Kidney (tissue), 14 donors: ENCODE measurements around the gene TIMP4. TPM values are rescaled to one million over a fixed set of nuclear protein-coding genes. Genes with fewer than 3 reads are reported as not detected.

ENCODE experiments used
- DNase-seq, 5 donors: peaks; one replicate each; pipeline ENCODE4 v3.0.0-alpha.2; 2013 to 2020
- FAIRE-seq: peaks from 2 replicates; lab custom pipeline; 2012; peaks lifted over from hg19 to GRCh38; lab: Jason Lieb, UNC
- H3K27ac ChIP-seq, 2 donors: one replicate each; pipeline ENCODE4 v1.7.0; 2013; ENCODE audit warnings: low read depth in 2 of 2, low read length in 2 of 2, inconsistent platforms in 1 of 2
- H3K27me3 ChIP-seq: one replicate; pipeline ENCODE4 v1.7.1; 2013; ENCODE audit warnings: low read length, inconsistent platforms; ENCODE audit not compliant: control insufficient read depth, insufficient read depth
- H3K36me3 ChIP-seq, 3 donors: one replicate each; pipeline versions ENCODE4 v1.7.0 to v1.7.1; 2013; ENCODE audit warnings: low read length in 3 of 3, control low read depth in 1 of 3, inconsistent platforms in 1 of 3; ENCODE audit not compliant: insufficient read depth in 3 of 3, control insufficient read depth in 2 of 3
- H3K4me1 ChIP-seq, 3 donors: one replicate each; pipeline versions ENCODE4 v1.7.0 to v1.7.1; 2013; ENCODE audit warnings: low read length in 3 of 3, inconsistent platforms in 1 of 3, low read depth in 1 of 3; ENCODE audit not compliant: control insufficient read depth in 2 of 3, insufficient read depth in 2 of 3
- H3K4me3 ChIP-seq, 3 donors: one replicate each; pipeline versions ENCODE4 v1.7.0 to v1.8.1; 2013; ENCODE audit warnings: low read length in 3 of 3, control low read depth in 1 of 3, inconsistent platforms in 1 of 3
- H3K9ac ChIP-seq, 3 donors: one replicate each; pipeline versions ENCODE4 v1.7.0 to v1.7.1; 2013; ENCODE audit warnings: low read length in 3 of 3, control low read depth in 1 of 3, inconsistent platforms in 1 of 3
- H3K9me3 ChIP-seq, 3 donors: one replicate each; pipeline versions ENCODE4 v1.7.0 to v1.7.1; 2013; ENCODE audit warnings: low read length in 3 of 3, control low read depth in 1 of 3, inconsistent platforms in 1 of 3; ENCODE audit not compliant: control insufficient read depth in 2 of 3, insufficient read depth in 1 of 3
- intact Hi-C: fragments of 100-400 bp; cut with DNase I; formaldehyde crosslinking; loops from one replicate; pipeline ENCODE4 v1.11.1; 2022
- polyA plus RNA-seq: library from polyadenylated mRNA; stranded (reverse); fragments of 350-450 nt; fragmentation: Illumina TruSeq; extraction: RNeasy Lipid Tissue Mini Kit (QIAGEN cat#74804); gene quantifications from one replicate; pipeline ENCODE4 v1.2.3, GENCODE V29; 2014; ENCODE audit warnings: low read depth, low replicate concordance; ENCODE audit not compliant: insufficient read depth
- total RNA-seq: library from RNA; stranded (reverse); fragmentation: NEBNext Ultra II Directional; extraction: Animal tissue kit (Norgen Biotek cat#: 25700); gene quantifications from one replicate; pipeline ENCODE4 v1.2.1, GENCODE V29; 2021
- TF ChIP-seq, protein P1 (sequence below): IDR thresholded peaks from 3 replicates; pipeline ENCODE4 v1.5.1; 2012; ENCODE audit warnings: mild to moderate bottlenecking, moderate library complexity, borderline replicate concordance; ENCODE audit not compliant: insufficient read depth; ENCODE audit errors: extremely low read depth
- donor health status: control.
- donor health status: control.
- donor health status: control.
- donor health status: control.
- donor health status: control.
- donor health status: DM: yes; HTN: yes; CAD: no.
- donor health status: Normal renal cell carcinoma (clear cell type).

TIMP4 gene
- total and polyA plus RNA-seq, 2 donors from 2014 or later, result 2.4 to 7.6 TPM

DNA sequence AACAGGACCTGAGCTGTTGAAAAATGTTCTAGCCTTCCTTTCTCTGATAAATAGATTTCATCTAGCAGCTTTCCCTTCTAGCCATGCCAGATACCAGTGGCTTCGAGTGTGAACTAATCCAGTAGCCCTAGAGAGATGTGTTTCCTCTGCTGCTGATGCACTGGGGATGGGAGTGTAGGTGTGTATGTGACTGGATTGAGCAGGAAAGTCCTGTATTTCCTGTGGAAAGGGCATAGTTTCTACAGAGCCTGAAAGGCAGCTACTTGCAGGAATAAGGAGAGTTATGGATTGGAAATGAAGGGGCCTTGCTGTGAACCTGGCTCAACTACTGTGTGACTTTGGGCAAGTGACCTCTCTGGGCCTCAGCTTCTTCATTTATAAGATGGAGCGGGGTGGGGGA lies 8.6 kb downstream of the TIMP4 start:
- no peak overlapping the region for H3K4me3 ChIP-seq
- DNase-seq, result no peak
- no peaks in the 10 kb centered on the region for H3K36me3 ChIP-seq
- H3K9me3 ChIP-seq, result no peaks in the 10 kb centered on the region
- no peak overlapping the region for H3K27ac ChIP-seq
- no peak overlapping the region for H3K9ac ChIP-seq
- TF ChIP-seq, protein P1, sequence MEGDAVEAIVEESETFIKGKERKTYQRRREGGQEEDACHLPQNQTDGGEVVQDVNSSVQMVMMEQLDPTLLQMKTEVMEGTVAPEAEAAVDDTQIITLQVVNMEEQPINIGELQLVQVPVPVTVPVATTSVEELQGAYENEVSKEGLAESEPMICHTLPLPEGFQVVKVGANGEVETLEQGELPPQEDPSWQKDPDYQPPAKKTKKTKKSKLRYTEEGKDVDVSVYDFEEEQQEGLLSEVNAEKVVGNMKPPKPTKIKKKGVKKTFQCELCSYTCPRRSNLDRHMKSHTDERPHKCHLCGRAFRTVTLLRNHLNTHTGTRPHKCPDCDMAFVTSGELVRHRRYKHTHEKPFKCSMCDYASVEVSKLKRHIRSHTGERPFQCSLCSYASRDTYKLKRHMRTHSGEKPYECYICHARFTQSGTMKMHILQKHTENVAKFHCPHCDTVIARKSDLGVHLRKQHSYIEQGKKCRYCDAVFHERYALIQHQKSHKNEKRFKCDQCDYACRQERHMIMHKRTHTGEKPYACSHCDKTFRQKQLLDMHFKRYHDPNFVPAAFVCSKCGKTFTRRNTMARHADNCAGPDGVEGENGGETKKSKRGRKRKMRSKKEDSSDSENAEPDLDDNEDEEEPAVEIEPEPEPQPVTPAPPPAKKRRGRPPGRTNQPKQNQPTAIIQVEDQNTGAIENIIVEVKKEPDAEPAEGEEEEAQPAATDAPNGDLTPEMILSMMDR, result no peak
- H3K4me1 ChIP-seq, result no peaks in the 10 kb centered on the region
- intact Hi-C loops, result no loop called here
- H3K27me3 ChIP-seq, result no peaks in the 10 kb centered on the region
- FAIRE-seq, result no peak

DNA sequence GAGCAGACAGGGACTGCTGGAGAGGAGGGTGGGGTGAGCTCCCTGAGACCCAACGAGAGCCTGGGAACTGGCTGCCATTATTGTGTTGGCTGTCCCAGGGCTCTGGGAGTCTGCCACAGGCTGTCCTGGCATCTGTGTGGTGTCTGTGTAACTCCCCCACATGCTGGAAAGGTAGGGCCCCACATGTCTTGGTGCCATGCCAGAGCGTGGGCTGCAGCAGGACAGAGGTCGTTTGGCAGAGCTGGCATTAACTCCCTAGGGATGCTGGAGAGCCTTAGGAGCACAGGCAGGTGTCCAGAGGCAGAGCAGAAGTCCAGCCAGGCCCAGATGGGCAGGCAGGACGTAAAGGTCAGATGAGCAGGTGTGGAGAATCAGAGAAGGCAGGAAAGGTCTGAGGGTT lies 9.7 kb downstream of the TIMP4 start:
- no peaks in the 10 kb centered on the region for H3K27me3 ChIP-seq
- H3K9me3 ChIP-seq, result no peaks in the 10 kb centered on the region
- TF ChIP-seq, protein P1, result no peak
- no peak overlapping the region for H3K9ac ChIP-seq
- H3K4me3 ChIP-seq, result no peak overlapping the region
- DNase-seq (no peak), FAIRE-seq (no peak)
- H3K27ac ChIP-seq, result no peak overlapping the region
- intact Hi-C loops, result no loop called here
- no peaks in the 10 kb centered on the region for H3K4me1 ChIP-seq
- no peaks in the 10 kb centered on the region for H3K36me3 ChIP-seq

DNA sequence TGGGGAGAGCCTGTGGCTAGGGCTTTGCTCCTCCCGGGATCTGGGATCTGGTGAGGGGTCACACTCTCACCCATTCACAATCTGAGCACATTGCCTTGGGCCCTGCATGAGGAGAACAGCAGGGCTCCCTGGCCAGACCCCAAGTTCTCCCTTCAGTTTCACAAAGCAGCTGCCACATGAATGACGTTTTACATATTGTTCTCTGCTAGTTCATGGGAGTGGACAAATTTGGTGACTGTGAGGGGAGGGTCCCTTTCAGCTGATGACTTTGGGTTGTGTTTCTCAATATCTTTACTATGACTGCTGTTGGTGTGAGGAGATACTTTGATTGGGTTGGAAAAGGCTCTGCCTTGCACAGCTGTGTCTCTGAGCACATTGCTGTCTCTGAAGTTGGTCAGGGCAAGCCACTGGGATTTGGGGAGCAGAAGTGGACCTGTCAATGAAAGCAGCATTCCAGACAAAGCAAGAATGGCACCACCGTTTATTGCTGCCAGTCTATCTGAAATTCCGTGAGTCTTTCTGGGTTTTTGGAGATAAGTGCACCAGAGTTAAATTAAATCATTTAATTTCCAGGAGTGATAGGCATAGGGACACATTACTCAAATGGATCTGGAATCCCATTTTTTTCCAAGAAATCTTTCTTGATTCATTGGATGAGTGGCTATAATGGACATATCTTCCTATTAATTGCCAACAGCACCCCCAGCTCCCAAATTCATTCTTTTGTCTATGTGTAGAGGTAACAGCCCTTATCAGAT lies 10.3 kb downstream of the TIMP4 start:
- DNase-seq, result peak in 1 of 5 donors; percentile 45

More for the DNA sequence above, 10.3 kb downstream of the TIMP4 start:
- intact Hi-C loops, result no loop called here
- Histone ChIP-seq H3K4me3 (no peak overlapping the region), H3K9me3 (no peaks in the 10 kb centered on the region), H3K27me3 (no peaks in the 10 kb centered on the region), H3K27ac (no peak overlapping the region), H3K36me3 (no peaks in the 10 kb centered on the region), H3K9ac (no peak overlapping the region), H3K4me1 (no peaks in the 10 kb centered on the region)
- FAIRE-seq, result no peak
- TF ChIP-seq, protein P1, result no peak
